PC-9 (cell line): ENCODE measurements around the gene MTOR. TPM values are rescaled to one million over a fixed set of nuclear protein-coding genes. Genes with fewer than 3 reads are reported as not detected.

Experiments used
- BruUV-seq: library from RNA; stranded (reverse); fragments of 400-500 nt; replicated peaks from 2 replicates; lab custom pipeline; 2021; lab: Mats Ljungman, UMichigan
- CTCF ChIA-PET: fragments of 300-600 bp; sonication (Branson Sonifier 250); formaldehyde crosslinking; loops from one replicate; lab custom pipeline; 2022; ENCODE audit warnings: antibody characterized with exemption; lab: Charles Lee
- POLR2A ChIA-PET: fragments of 300-600 bp; sonication (Branson Sonifier 250); formaldehyde crosslinking; loops from one replicate; lab custom pipeline; 2022; ENCODE audit warnings: antibody characterized with exemption; ENCODE audit not compliant: unreplicated experiment; lab: Charles Lee
- DNase-seq, 2 experiments: peaks; one replicate each; pipeline versions ENCODE4 v3.0.0 to v3.0.0-alpha.2; 2015 to 2022; ENCODE audit warnings: mixed read lengths in 1 of 2
- H2AFZ ChIP-seq: fragments of 200-600 bp; sonication (generic); 2 replicates; pipeline ENCODE4 v1.8.1; 2017; ENCODE audit warnings: antibody characterized with exemption
- H3F3A ChIP-seq: fragments of 200-600 bp; sonication (generic); 2 replicates; pipeline ENCODE4 v1.8.1; 2017; ENCODE audit warnings: antibody characterized with exemption, mild to moderate bottlenecking, low read depth; ENCODE audit not compliant: insufficient read depth
- H3K27ac ChIP-seq: fragments of 200-600 bp; sonication (generic); 2 replicates; pipeline ENCODE4 v1.6.1; 2016; ENCODE audit warnings: mixed run types
- H3K27me3 ChIP-seq: fragments of 200-600 bp; sonication (generic); 2 replicates; pipeline ENCODE4 v1.6.1; 2016; ENCODE audit warnings: low read depth, mixed run types; ENCODE audit not compliant: insufficient read depth
- H3K36me3 ChIP-seq: fragments of 200-600 bp; sonication (generic); 2 replicates; pipeline ENCODE4 v1.6.1; 2016; ENCODE audit warnings: low read depth, mixed run types
- H3K4me1 ChIP-seq: fragments of 200-600 bp; sonication (generic); replicated peaks from 2 replicates; pipeline ENCODE4 v1.6.1; 2016; ENCODE audit warnings: mixed run types; ENCODE audit not compliant: insufficient read depth
- H3K4me2 ChIP-seq: fragments of 200-600 bp; sonication (generic); 2 replicates; pipeline ENCODE4 v1.6.1; 2017; ENCODE audit warnings: mixed run types
- H3K4me3 ChIP-seq: fragments of 200-600 bp; sonication (generic); 2 replicates; pipeline ENCODE4 v1.6.1; 2016; ENCODE audit warnings: mixed run types
- H3K79me2 ChIP-seq: fragments of 200-600 bp; sonication (generic); 2 replicates; pipeline ENCODE4 v1.6.1; 2017; ENCODE audit warnings: low read depth, mixed run types
- H3K9me2 ChIP-seq: fragments of 200-600 bp; sonication (generic); 2 replicates; pipeline ENCODE4 v1.8.1; 2017; ENCODE audit warnings: mild to moderate bottlenecking; ENCODE audit not compliant: insufficient read depth
- H3K9me3 ChIP-seq: fragments of 200-600 bp; sonication (generic); 2 replicates; pipeline ENCODE4 v1.8.1; 2016; ENCODE audit warnings: low read depth; ENCODE audit not compliant: insufficient read depth
- H4K20me1 ChIP-seq: fragments of 200-600 bp; sonication (generic); 2 replicates; pipeline ENCODE4 v1.8.1; 2017; ENCODE audit not compliant: insufficient read depth
- EZH2 ChIP-seq: fragments of 200-600 bp; sonication (generic); IDR thresholded peaks from 2 replicates; pipeline ENCODE4 v1.8.0; 2017; ENCODE audit warnings: antibody characterized with exemption, low read depth
- intact Hi-C: fragments of 100-400 bp; cut with micrococcal nuclease; formaldehyde crosslinking; loops from one replicate; pipeline ENCODE4 v1.10.0; 2022; ENCODE audit not compliant: unreplicated experiment
- total RNA-seq: library from RNA; stranded (reverse); gene quantifications from 2 replicates; pipeline ENCODE4 v1.2.3, GENCODE V29; 2021
- TF ChIP-seq, protein P1 (sequence below): fragments of 200-600 bp; sonication (generic); conservative IDR thresholded peaks from 2 replicates; pipeline ENCODE4 v1.6.1; 2017; ENCODE audit warnings: mixed run types, antibody characterized with exemption, mild to moderate bottlenecking, moderate library complexity

MTOR gene
- total RNA-seq, 1 experiment from 2014 or later: 37.4 TPM

DNA sequence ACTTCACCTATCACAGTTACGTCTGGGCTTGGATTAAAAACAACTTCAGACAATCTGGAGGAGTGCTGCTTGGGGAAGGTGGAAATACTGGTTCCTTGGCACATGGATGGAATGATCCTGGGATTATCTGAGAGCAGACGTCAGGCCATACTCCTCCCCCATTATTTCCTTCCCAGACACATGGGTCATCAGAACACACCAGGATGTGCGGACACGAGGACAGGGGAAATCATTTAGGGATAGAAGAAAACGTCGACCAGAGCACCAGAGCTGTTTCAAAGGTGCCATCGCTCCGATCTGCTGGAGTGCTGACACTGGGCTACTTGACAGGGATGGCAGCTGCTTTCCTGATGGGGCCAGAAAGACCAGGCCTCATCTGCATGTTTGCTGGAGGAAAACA, 105.0 kb downstream of the MTOR start:
- ChIA-PET CTCF (no interaction called here), POLR2A (no interaction called here)
- peak overlapping the region; percentile 76; the same call in 1 of the 2 replicates for H3K27ac ChIP-seq
- no peaks in the 10 kb centered on the region for H3K9me3 ChIP-seq
- intact Hi-C loops: no loop called here
- no peak for TF ChIP-seq EZH2
- H3K4me1 ChIP-seq: peaks cover 13% of the 10 kb centered on the region
- BruUV-seq: no TSS peak
- no peak overlapping the region for H3K4me3 ChIP-seq
- no peak overlapping the region for H2AFZ ChIP-seq
- H3F3A ChIP-seq: peaks cover 7% of the 10 kb centered on the region; the same call in 1 of the 2 replicates
- H3K9me2 ChIP-seq: no peaks in the 10 kb centered on the region
- no peaks in the 10 kb centered on the region for H3K27me3 ChIP-seq
- no peaks in the 10 kb centered on the region for H3K36me3 ChIP-seq
- DNase-seq: no peak
- no peaks in the 10 kb centered on the region for H4K20me1 ChIP-seq
- H3K4me2 ChIP-seq: no peak overlapping the region
- H3K79me2 ChIP-seq: no peaks in the 10 kb centered on the region

DNA sequence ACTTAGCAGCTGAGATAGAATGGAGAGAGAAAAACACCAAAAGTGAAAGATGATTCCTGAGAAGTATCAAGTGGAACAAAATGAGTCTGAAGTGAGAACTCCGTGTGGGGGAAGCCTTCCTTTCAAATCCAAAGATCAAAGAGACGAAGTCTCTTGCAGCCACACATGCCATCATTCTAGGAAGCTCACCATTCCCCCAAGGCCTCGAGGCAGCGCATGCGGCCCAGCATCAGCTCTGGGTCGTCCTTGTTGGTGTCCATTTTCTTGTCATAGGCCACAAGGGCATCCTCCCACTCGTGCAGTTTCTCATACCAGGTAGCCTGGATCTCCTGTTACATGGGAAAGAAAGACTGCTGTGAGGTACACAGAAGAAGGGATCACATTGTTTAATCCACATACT, 105.4 kb downstream of the MTOR start:
- Histone ChIP-seq H2AFZ (no peak overlapping the region), H3K27ac (no peak overlapping the region), H3K36me3 (no peaks in the 10 kb centered on the region), H3F3A (peaks cover 7% of the 10 kb centered on the region; the same call in 1 of the 2 replicates), H3K9me2 (no peaks in the 10 kb centered on the region), H3K4me2 (no peak overlapping the region), H3K79me2 (no peaks in the 10 kb centered on the region), H4K20me1 (no peaks in the 10 kb centered on the region), H3K27me3 (no peaks in the 10 kb centered on the region), H3K9me3 (no peaks in the 10 kb centered on the region), H3K4me3 (no peak overlapping the region), H3K4me1 (peaks cover 13% of the 10 kb centered on the region)
- TF ChIP-seq, protein P1, sequence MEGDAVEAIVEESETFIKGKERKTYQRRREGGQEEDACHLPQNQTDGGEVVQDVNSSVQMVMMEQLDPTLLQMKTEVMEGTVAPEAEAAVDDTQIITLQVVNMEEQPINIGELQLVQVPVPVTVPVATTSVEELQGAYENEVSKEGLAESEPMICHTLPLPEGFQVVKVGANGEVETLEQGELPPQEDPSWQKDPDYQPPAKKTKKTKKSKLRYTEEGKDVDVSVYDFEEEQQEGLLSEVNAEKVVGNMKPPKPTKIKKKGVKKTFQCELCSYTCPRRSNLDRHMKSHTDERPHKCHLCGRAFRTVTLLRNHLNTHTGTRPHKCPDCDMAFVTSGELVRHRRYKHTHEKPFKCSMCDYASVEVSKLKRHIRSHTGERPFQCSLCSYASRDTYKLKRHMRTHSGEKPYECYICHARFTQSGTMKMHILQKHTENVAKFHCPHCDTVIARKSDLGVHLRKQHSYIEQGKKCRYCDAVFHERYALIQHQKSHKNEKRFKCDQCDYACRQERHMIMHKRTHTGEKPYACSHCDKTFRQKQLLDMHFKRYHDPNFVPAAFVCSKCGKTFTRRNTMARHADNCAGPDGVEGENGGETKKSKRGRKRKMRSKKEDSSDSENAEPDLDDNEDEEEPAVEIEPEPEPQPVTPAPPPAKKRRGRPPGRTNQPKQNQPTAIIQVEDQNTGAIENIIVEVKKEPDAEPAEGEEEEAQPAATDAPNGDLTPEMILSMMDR: no peak
- TF ChIP-seq EZH2: no peak
- POLR2A ChIA-PET: no interaction called here
- no TSS peak for BruUV-seq
- CTCF ChIA-PET: no interaction called here
- intact Hi-C loops: no loop called here
- no peak for DNase-seq

DNA sequence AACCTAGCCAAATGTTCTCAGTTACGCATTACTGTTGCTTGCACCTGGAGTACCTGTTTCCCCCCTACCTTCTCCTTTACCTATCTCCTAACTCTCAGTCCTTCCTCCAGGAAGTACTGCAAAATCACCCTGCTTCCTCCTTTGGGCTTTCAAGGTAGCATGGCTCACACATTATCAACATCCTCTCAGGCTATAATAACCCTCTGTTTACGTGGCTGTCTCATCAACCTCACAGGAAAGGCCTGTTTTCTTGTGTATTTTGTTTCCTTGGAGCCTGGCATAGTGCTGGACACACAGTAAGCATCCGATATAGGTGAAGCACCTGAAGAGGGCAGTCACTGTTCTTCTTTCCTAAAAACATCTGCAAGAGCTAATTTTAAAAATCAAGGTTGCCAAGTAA, 105.9 kb downstream of the MTOR start:
- Histone ChIP-seq H3K36me3 (no peaks in the 10 kb centered on the region), H3K4me1 (peaks cover 13% of the 10 kb centered on the region), H3K4me2 (no peak overlapping the region), H3K9me3 (no peaks in the 10 kb centered on the region), H3K27me3 (no peaks in the 10 kb centered on the region), H3K27ac (no peak overlapping the region), H3K79me2 (no peaks in the 10 kb centered on the region), H3F3A (peaks cover 7% of the 10 kb centered on the region; the same call in 1 of the 2 replicates), H4K20me1 (no peaks in the 10 kb centered on the region), H2AFZ (no peak overlapping the region), H3K4me3 (no peak overlapping the region), H3K9me2 (no peaks in the 10 kb centered on the region)
- intact Hi-C loops: no loop called here
- TF ChIP-seq, protein P1: no peak
- no peak for TF ChIP-seq EZH2
- POLR2A ChIA-PET: no interaction called here
- CTCF ChIA-PET: no interaction called here
- no TSS peak for BruUV-seq
- peak in 1 of 2 experiments; percentile 79 for DNase-seq

DNA sequence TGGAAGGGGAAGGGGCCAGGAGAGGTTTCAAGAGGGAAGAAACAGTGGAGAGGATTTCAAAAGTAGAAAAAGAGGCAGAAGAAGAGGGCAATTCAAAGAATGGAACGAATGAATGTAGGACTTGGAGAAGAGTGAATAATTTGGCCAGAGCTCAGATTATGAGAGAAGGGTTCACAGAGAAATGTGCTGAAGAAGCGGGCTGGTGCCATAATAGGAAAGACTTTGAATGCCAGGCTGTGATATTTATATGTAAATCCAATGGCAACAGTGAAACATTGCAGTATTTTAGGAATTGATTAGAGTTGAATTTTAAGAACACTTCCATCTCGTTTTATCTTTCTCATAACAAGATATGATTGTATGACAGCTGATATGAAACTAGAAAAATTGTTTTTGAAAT, 109.2 kb downstream of the MTOR start:
- no peaks in the 10 kb centered on the region for H4K20me1 ChIP-seq
- TF ChIP-seq, protein P1: no peak
- no peak for TF ChIP-seq EZH2
- DNase-seq: no peak
- no peaks in the 10 kb centered on the region for H3K9me2 ChIP-seq
- ChIA-PET POLR2A (no interaction called here), CTCF (interaction anchor here (0.6 kb wide), 1 partner anchor 497 kb away, joined by 11 read pairs; no protein-coding TSS in a partner anchor)
- no peaks in the 10 kb centered on the region for H3F3A ChIP-seq
- no peaks in the 10 kb centered on the region for H3K36me3 ChIP-seq
- BruUV-seq: no TSS peak
- H3K27me3 ChIP-seq: no peaks in the 10 kb centered on the region
- H2AFZ ChIP-seq: no peak overlapping the region
- H3K4me2 ChIP-seq: no peak overlapping the region
- H3K79me2 ChIP-seq: no peaks in the 10 kb centered on the region
- no peaks in the 10 kb centered on the region for H3K9me3 ChIP-seq
- no peak overlapping the region for H3K4me3 ChIP-seq
- H3K27ac ChIP-seq: no peak overlapping the region
- intact Hi-C loops: no loop called here
- H3K4me1 ChIP-seq: peaks cover 7% of the 10 kb centered on the region
